ENCODE data around the gene ABHD5. TPM values are rescaled to one million over a fixed set of nuclear protein-coding genes. Genes with fewer than 3 reads are reported as not detected.

Gene ABHD5
- polyA plus RNA-seq, 1 of the 3 experiments (the other 2 are of a cell fraction) = 10.4 TPM

GRCh38 chr3:43753741-43754715 is 63.3 kb downstream of the ABHD5 start (continued):
- TF ChIP-seq GATA2 (CRISPR knock-in tag; IDR thresholded peaks at IDR 0.05) (no peak), MAX (IDR thresholded peaks at IDR 0.05; ENCODE audit: low read depth) (no peak), FOXJ3 (CRISPR knock-in tag; IDR thresholded peaks at IDR 0.05) (no peak), EP300 (IDR thresholded peaks at IDR 0.05; ENCODE audit: borderline replicate concordance in 1 of 2, low read depth in 1 of 2, low read length in 1 of 2) (peak in 1 of 2 experiments; percentile 92; a peak in 2 of 4 replicates), GABPA (IDR thresholded peaks at IDR 0.05; ENCODE audit: low read depth) (no peak), RFX5 (IDR thresholded peaks at IDR 0.05; ENCODE audit: low read length) (no peak), SIN3A (IDR thresholded peaks at IDR 0.05; ENCODE audit: borderline replicate concordance, low read depth, low read length) (no peak)
- TF ChIP-seq, protein P1, sequence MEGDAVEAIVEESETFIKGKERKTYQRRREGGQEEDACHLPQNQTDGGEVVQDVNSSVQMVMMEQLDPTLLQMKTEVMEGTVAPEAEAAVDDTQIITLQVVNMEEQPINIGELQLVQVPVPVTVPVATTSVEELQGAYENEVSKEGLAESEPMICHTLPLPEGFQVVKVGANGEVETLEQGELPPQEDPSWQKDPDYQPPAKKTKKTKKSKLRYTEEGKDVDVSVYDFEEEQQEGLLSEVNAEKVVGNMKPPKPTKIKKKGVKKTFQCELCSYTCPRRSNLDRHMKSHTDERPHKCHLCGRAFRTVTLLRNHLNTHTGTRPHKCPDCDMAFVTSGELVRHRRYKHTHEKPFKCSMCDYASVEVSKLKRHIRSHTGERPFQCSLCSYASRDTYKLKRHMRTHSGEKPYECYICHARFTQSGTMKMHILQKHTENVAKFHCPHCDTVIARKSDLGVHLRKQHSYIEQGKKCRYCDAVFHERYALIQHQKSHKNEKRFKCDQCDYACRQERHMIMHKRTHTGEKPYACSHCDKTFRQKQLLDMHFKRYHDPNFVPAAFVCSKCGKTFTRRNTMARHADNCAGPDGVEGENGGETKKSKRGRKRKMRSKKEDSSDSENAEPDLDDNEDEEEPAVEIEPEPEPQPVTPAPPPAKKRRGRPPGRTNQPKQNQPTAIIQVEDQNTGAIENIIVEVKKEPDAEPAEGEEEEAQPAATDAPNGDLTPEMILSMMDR (IDR thresholded peaks at IDR 0.05) = no peak
- TF ChIP-seq, protein P2, sequence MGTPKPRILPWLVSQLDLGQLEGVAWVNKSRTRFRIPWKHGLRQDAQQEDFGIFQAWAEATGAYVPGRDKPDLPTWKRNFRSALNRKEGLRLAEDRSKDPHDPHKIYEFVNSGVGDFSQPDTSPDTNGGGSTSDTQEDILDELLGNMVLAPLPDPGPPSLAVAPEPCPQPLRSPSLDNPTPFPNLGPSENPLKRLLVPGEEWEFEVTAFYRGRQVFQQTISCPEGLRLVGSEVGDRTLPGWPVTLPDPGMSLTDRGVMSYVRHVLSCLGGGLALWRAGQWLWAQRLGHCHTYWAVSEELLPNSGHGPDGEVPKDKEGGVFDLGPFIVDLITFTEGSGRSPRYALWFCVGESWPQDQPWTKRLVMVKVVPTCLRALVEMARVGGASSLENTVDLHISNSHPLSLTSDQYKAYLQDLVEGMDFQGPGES (IDR thresholded peaks at IDR 0.05; ENCODE audit: low read depth, low read length) = no peak

- 92% methylated on average over 8 of the region's 8 CpGs for WGBS (ENCODE audit: low lambda C conversion rate)
- Histone ChIP-seq H3K9ac (no peak overlapping the region), H3K4me1 (ENCODE audit: control insufficient read depth in 1 of 2, insufficient read depth in 2 of 2, low read depth in 1 of 2, low read length in 1 of 2) (peaks cover 23 to 27% of the 10 kb centered on the region in 2 experiments; a peak in 3 of 4 replicates), H3K9me2 (no peaks in the 10 kb centered on the region), H3K27me3 (ENCODE audit: insufficient read depth) (no peaks in the 10 kb centered on the region), H3K79me2 (ENCODE audit: insufficient read depth) (no peaks in the 10 kb centered on the region), H3K4me3 (ENCODE audit: low read depth in 2 of 2, low read length in 1 of 2) (no peak overlapping the region), H3K9me3 (no peaks in the 10 kb centered on the region), H3K36me3 (replicated peaks in 1 of 2; ENCODE audit: control insufficient read depth in 1 of 2, insufficient read depth in 2 of 2, low read length in 1 of 2) (no peaks in the 10 kb centered on the region), H3F3A (replicated peaks; ENCODE audit: insufficient read depth) (peaks cover 11% of the 10 kb centered on the region), H3K27ac (ENCODE audit: low read depth in 2 of 2, low read length in 1 of 2) (no peak overlapping the region), H3K4me2 (no peak overlapping the region), H4K20me1 (ENCODE audit: insufficient read depth) (no peaks in the 10 kb centered on the region), H2AFZ (ENCODE audit: low read depth) (no peak overlapping the region)
- POLR2A ChIA-PET = no interaction called here
- no peak for DNase-seq
- CTCF ChIA-PET = interaction anchor here (0.7 to 1.5 kb wide), 3 partner anchors 8 to 15 kb away, joined by 3 to 5 read pairs (median 3); no protein-coding TSS in a partner anchor
- no peak for TF ChIP-seq ELF1 (IDR thresholded peaks at IDR 0.05)
Observed at GRCh38 chr3:43755516-43756200, 64.9 kb downstream of the ABHD5 start.
